Ovary (tissue), 9 donors: Measurements from ENCODE around the gene NPIPA3. TPM values are rescaled to one million over a fixed set of nuclear protein-coding genes. Genes with fewer than 3 reads are reported as not detected.
"Not testable (repeated sequence)": the region's sequence is repeated elsewhere in the genome, so short reads cannot be mapped to it uniquely, and the experiment has no call there.

Source experiments
- DNase-seq, 5 donors: peaks; one replicate each; pipeline ENCODE4 v3.0.0-alpha.2; 2019 to 2020
- H3K27ac ChIP-seq, 2 donors: fragments of 200-600 bp; one replicate each; pipeline versions ENCODE4 v1.5.1 to v1.8.0; 2019 to 2022
- H3K27me3 ChIP-seq: fragments of 200-600 bp; one replicate; pipeline ENCODE4 v1.8.0; 2022
- H3K36me3 ChIP-seq: fragments of 200-600 bp; sonication (generic); one replicate; pipeline ENCODE4 v1.5.1; 2019
- H3K4me1 ChIP-seq: one replicate; pipeline ENCODE4 v1.8.1; 2013; ENCODE audit warnings: mild to moderate bottlenecking, moderate library complexity; ENCODE audit not compliant: insufficient read depth
- H3K4me3 ChIP-seq: fragments of 200-600 bp; sonication (generic); one replicate; pipeline ENCODE4 v1.5.1; 2017
- H3K9me3 ChIP-seq, 2 donors: fragments of 200-600 bp in 1 of 2; sonication (generic) in 1 of 2; one replicate each; pipeline versions ENCODE4 v1.5.1 to v1.8.1; 2013 to 2019; ENCODE audit warnings: mild to moderate bottlenecking in 1 of 2, moderate library complexity in 1 of 2
- EP300 ChIP-seq: sonication (generic); formaldehyde crosslinking; IDR thresholded peaks from one replicate; pipeline ENCODE4 v1.6.1; 2017; ENCODE audit warnings: antibody characterized with exemption
- POLR2A ChIP-seq: fragments of 450-650 bp; IDR thresholded peaks from one replicate; pipeline ENCODE4 v1.6.1; 2017; ENCODE audit warnings: antibody characterized with exemption, mild to moderate bottlenecking, moderate library complexity
- WGBS, 3 donors: extraction: QIAGEN DNeasy Blood & Tissue Kit in 1 of 3; methylation state at CpG; one replicate each; pipeline versions ENCODE4 v1.1.5 to v1.1.7; 2013 to 2017; 5-methylcytosine and 5-hydroxymethylcytosine counted together
- intact Hi-C, 4 donors: fragments of 100-400 bp; cut with DNase I; formaldehyde crosslinking; loops; one replicate each; pipeline versions ENCODE4 v1.11.0 to v1.15.1; 2022 to 2023
- polyA plus RNA-seq, 2 donors: library from polyadenylated mRNA; stranded (reverse); fragments of 200-250 nt in 1 of 2; fragments of 350-450 nt in 1 of 2; fragmentation: Illumina TruSeq in 1 of 2; extraction: RNeasy Lipid Tissue Mini Kit (QIAGEN cat#74804) in 1 of 2; gene quantifications; one replicate each; pipeline ENCODE4 v1.2.3, GENCODE V29; 2013 to 2014
- total RNA-seq, 7 donors: library from RNA; depleted of rRNA in 2 of 7; stranded (reverse); fragments of >200 nt in 2 of 7; fragmentation: NEBNext Ultra II Directional in 3 of 7; extraction: Animal tissue kit (Norgen Biotek cat#: 25700) in 3 of 7; gene quantifications; one replicate each; pipeline versions ENCODE4 v1.1.0 to v1.2.4, GENCODE V29; 2016 to 2023
- TF ChIP-seq, protein P1 (sequence below), 3 donors: fragments of 450-650 bp in 2 of 3; fragments of 200-600 bp in 1 of 3; IDR thresholded peaks; one replicate each; pipeline versions ENCODE4 v1.5.1 to v1.8.0; 2016 to 2022; ENCODE audit warnings: antibody characterized with exemption in 3 of 3, mild to moderate bottlenecking in 1 of 3
- donor health status: DM: no; HTN: no; CAD: no; lungs with moderate emphysema.
- donor health status: DM: no; HTN: no; CAD: no.
- donor health status: Bipolar disorder and iron deficiency.
- donor health status: DM: yes; HTN: yes; CAD: no.
- donor health status: DM: no; HTN: no; CAD: no.
- donor health status: DM: yes; HTN: yes; CAD: no.

The NPIPA3 gene
- total and polyA plus RNA-seq, 9 donors, result 0.34 to 6.7 (median 2.0) TPM; not detected in 1

DNA sequence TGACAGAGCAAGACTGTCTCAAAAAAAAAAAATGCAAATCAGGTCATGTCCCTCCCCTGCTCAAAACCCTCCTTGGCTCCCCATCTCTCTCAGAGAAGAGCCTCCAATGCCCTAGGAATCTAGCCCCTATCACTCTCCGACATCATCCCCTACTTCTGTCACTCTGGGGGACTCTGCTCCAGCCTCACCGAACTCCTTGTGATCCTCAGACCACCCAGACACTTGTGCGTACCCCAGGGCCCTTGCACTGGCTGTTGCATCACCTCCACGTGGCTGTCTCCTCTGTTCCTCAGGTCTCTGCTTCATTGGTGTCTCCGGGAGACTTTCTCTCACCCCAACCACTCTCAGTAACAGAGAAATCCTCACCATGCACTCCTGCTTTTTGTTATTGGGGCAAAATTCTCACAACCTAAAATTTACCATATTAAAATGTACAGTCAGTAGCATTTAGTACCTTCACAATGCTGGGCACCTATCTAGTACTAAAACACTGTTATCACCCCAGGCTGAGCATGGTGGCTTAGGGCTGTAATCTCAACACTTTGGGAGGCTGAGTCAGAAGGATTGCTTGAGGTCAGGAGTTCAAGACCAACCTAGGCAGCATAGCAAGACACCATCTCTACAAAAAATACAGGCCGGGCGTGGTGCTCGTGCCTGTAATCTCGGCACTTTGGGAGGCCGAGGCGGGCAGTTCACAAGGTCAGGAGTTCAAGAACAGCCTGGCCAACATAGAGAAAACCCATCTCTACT is 24.3 kb upstream of the NPIPA3 start:
- TF ChIP-seq EP300 (no peak), POLR2A (no peak)
- TF ChIP-seq, protein P1, sequence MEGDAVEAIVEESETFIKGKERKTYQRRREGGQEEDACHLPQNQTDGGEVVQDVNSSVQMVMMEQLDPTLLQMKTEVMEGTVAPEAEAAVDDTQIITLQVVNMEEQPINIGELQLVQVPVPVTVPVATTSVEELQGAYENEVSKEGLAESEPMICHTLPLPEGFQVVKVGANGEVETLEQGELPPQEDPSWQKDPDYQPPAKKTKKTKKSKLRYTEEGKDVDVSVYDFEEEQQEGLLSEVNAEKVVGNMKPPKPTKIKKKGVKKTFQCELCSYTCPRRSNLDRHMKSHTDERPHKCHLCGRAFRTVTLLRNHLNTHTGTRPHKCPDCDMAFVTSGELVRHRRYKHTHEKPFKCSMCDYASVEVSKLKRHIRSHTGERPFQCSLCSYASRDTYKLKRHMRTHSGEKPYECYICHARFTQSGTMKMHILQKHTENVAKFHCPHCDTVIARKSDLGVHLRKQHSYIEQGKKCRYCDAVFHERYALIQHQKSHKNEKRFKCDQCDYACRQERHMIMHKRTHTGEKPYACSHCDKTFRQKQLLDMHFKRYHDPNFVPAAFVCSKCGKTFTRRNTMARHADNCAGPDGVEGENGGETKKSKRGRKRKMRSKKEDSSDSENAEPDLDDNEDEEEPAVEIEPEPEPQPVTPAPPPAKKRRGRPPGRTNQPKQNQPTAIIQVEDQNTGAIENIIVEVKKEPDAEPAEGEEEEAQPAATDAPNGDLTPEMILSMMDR (IDR thresholded peaks at IDR 0.05), result no peak
- Histone ChIP-seq H3K4me3 (no peak overlapping the region), H3K4me1 (no peaks in the 10 kb centered on the region), H3K36me3 (no peaks in the 10 kb centered on the region), H3K27ac (no peak overlapping the region), H3K9me3 (no peaks in the 10 kb centered on the region), H3K27me3 (no peaks in the 10 kb centered on the region)
- no peak for DNase-seq
- intact Hi-C loops, result no loop called here
- 70 to 79% (median 78%) methylated on average over 11 of the region's 11 CpGs for WGBS, 3 donors

DNA sequence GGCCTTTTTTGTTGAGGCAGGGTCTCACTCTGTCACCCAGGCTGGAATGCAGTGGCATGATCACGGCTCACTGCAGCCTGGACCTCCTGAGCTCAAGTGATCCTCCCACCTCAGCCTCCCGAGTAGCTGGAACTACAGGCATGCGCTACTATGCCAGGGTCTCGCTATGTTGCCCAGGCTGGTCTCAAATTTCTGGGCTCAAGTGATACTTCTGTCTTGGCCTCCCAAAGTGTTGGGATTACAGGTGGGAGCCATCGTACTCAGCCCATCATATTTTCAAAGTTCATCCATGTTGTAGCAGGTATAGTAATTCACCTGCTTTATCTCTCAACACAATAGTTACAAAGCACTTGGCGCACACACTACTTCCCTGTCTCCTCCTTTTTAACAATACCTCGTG is 22.8 kb upstream of the NPIPA3 start:
- H3K9me3 ChIP-seq, intact Hi-C loops, DNase-seq, H3K27me3 ChIP-seq, H3K27ac ChIP-seq, H3K4me3 ChIP-seq, H3K36me3 ChIP-seq, H3K4me1 ChIP-seq: not testable (repeated sequence)
- 76 to 84% (median 81%) methylated on average over 7 of the region's 7 CpGs for WGBS, 3 donors

DNA sequence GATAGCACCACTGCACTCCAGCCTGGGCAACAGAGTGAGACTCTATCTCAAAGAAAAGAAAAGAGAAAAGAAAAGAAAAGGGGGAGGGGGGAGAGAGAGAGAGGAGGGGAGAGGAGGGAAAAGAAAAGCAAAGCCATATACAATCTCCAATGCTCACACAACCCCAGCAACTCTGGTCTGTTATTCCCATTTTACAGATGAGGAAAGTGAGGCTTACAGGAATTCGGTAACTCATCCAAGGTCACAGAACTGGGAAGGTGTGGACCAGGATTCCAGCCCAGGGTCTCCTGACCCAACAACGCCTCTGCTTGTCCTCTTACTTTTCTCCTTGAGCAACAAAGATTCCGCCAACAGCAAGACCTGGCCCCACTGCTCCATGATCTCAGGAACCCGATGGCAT is 22.1 kb upstream of the NPIPA3 start:
- no peak overlapping the region for H3K27ac ChIP-seq
- TF ChIP-seq, protein P1 (IDR thresholded peaks at IDR 0.05), result no peak
- TF ChIP-seq EP300 (no peak), POLR2A (no peak)
- H3K4me3 ChIP-seq, result no peak overlapping the region
- intact Hi-C loops, result no loop called here
- no peaks in the 10 kb centered on the region for H3K27me3 ChIP-seq
- no peaks in the 10 kb centered on the region for H3K4me1 ChIP-seq
- DNase-seq, result no peak
- WGBS, 3 donors, result 86 to 95% (median 93%) methylated on average over 4 of the region's 4 CpGs
- no peaks in the 10 kb centered on the region for H3K36me3 ChIP-seq
- no peaks in the 10 kb centered on the region for H3K9me3 ChIP-seq

DNA sequence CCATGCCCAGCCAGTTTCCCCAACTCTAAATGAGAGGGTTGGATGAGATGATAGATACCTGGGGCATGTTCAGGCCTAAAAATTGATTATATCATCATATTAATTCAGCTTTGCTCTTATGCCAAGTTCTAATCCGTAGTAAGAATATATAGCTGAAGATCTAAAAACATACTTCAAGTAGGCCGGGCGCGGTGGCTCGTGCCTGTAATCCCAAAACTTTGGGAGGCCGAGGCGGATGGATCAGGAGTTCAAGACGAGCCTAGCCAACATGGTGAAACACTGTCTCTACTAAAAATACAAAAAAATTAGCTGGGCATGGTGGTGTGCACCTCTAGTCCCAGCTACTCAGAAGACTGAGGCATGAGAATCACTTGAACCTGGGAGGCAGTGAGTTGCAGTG is 21.1 kb upstream of the NPIPA3 start:
- TF ChIP-seq POLR2A (no peak), EP300 (no peak)
- TF ChIP-seq, protein P1 (IDR thresholded peaks at IDR 0.05), result no peak
- no peak overlapping the region for H3K4me3 ChIP-seq
- no peak overlapping the region for H3K27ac ChIP-seq
- no peaks in the 10 kb centered on the region for H3K4me1 ChIP-seq
- H3K9me3 ChIP-seq, result no peaks in the 10 kb centered on the region
- no peaks in the 10 kb centered on the region for H3K36me3 ChIP-seq
- 93 to 95% (median 93%) methylated on average over 8 of the region's 8 CpGs for WGBS, 3 donors
- DNase-seq, result no peak
- no peaks in the 10 kb centered on the region for H3K27me3 ChIP-seq
- intact Hi-C loops, result no loop called here

DNA sequence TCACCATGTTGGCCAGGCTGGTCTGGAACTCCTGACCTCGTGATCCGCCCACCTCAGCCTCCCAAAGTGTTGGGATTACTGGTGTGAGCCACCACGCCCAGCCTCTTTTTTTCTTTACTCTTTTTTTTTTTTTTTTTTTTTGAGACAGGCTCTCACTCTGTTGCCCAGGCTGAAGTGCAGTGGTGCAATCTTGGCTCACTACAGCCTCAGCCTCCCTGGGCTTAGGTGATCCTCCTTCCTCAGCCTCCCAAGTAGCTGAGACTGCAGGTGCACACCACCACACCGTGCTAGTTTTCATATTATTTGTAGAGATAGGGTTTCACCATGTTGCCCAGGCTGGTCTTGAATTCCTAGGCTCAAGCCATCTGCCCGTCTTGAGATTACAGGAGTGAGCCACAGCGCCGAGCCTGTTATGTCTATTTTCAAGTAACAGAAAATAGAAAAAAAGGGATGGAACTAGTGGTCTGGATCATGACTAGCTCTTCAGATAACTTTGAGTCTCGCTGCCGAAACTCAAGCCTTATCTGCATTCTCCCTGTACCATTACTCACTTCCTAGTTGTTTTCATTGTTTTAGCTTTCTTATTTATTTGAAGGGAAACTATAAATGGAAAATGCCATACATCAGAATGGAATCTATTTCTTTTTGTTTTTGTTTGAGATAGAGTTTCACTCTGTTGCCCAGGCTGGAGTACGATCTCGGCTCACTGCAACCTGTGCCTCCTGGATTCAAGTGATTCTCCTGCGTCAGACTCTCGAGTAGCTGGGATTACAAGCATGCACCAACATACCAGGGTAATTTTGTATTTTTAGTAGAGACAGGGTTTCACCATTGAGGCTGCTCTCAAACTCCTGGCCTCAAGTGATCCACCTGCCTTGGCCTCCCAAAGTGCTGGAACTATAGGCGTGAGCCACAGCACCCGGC is 17.1 kb upstream of the NPIPA3 start:
- H3K27ac ChIP-seq, H3K36me3 ChIP-seq, intact Hi-C loops, DNase-seq, H3K4me1 ChIP-seq, H3K27me3 ChIP-seq, H3K4me3 ChIP-seq, H3K9me3 ChIP-seq: not testable (repeated sequence)
- WGBS, 3 donors, result 38 to 55% (median 41%) methylated on average over 15 of the region's 15 CpGs

DNA sequence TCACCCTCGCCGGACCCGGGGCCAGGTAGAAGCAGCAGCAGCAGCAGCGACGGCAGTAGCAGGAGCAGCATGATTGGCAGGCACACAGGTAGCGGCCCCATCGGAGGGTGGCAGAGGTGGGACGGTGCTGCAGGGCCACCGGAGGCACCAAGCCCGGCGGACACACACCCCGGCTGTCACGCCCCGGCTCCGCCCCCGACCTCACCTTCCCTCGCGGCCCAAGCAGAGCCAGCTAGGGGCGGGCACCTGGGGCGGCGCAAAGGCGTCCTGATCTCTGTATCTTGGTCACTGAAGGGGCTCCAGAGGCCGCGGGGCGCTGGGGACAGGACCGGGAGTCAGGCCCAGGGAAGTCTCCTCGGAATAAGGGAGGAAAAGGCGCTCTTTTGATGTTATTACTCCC is 9.1 kb upstream of the NPIPA3 start, which contains the start of gene PLA2G10:
TSS of gene PLA2G10 (minus strand) at position 180 of the 400 bp plus-strand sequence. CDS start at position 101, 79 bp downstream.
- H3K4me3 ChIP-seq, H3K9me3 ChIP-seq, DNase-seq, intact Hi-C loops, H3K27me3 ChIP-seq, H3K27ac ChIP-seq, H3K36me3 ChIP-seq, H3K4me1 ChIP-seq: not testable (repeated sequence)
- WGBS, 3 donors, result no CpG with 5 or more reads among the region's 28 CpGs

DNA sequence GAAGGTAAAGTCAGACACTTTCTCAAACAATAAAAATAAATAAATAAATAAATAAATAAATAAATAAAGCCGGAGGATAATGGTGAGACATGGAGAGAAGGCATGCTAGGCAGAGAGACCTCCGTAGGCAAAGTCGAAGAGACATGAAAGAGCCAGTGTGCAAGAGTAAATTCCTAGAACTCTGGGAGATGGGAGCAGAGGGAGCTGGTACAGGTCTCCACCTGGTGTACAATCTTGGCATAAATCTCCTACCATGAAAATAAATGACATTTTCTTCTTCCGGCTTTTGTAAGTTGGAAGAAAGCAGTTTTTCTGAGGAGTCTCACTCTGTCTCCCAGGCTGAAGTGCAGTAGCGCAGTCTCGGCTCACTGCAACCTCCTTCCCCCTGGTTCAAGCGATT is 1.4 kb upstream of the NPIPA3 start:
- intact Hi-C loops, H3K4me1 ChIP-seq, H3K9me3 ChIP-seq, H3K27me3 ChIP-seq, DNase-seq, H3K36me3 ChIP-seq, H3K4me3 ChIP-seq, H3K27ac ChIP-seq: not testable (repeated sequence)
- 43 to 50% methylated on average over 1 to 2 of the region's 7 CpGs; no CpG with 5 or more reads in 1 of the 3 donors for WGBS, 3 donors

DNA sequence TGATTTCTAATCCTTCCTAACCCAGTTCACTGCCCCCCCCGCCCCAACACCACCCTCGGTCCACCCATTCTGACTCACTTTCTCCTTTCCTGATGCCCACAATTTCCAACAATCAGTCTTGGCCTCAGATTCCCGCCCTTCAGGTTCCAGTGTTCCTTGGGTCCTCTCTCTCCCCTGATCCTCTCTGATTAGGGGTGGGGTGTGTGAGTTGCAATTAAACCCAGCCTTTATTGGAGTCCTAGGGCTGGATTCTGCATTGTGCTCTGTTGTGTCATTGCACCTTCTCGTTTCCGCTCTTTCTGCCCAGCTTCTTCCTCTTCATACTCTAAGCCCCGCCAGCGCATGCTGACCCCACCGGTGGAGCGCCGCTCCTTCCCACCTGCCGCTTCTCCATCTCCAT is 539 bp upstream of the NPIPA3 start:
- intact Hi-C loops, H3K4me1 ChIP-seq, H3K27me3 ChIP-seq, H3K36me3 ChIP-seq, H3K27ac ChIP-seq, DNase-seq, H3K4me3 ChIP-seq, H3K9me3 ChIP-seq: not testable (repeated sequence)
- no CpG with 5 or more reads among the region's 11 CpGs for WGBS, 3 donors
